ENCODE measurements around the gene PRLR. TPM values are rescaled to one million over a fixed set of nuclear protein-coding genes. Genes with fewer than 3 reads are reported as not detected.

The PRLR gene
- total RNA-seq, 1 donor from 2014 or later = 0.93 TPM

DNA sequence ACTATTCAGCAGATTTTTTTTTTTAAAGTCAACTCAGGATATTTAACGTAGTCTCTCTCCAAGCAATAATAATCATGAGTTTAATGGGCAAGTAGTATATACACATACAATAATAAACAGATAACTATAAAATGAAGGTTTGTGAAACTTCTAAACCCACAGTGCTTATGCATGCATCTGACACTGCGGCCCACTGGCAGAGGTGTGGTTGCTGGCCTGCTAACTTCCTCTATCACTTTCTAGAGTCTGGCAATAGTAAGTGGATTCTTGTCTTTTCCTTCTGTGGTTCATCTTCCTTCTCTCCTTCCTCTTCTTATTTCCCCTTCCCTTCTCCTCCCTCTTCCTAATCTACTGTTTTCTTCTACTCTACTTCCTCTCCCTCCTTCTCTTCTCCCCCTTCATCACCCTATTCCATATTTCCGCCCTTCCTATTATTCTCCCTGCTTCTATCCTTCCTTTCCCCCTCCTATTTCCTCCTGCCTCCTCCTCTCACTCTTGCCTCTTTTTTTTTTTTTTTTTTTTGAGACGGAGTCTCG is 164.0 kb downstream of the PRLR start:
- DNase-seq (ENCODE audit: low read depth) = no peak
- H3K79me2 ChIP-seq (ENCODE audit: insufficient read depth, low read length) = no peaks in the 10 kb centered on the region
- H4K20me1 ChIP-seq (ENCODE audit: insufficient read depth, low read length) = no peaks in the 10 kb centered on the region
- no peaks in the 10 kb centered on the region for H3K36me3 ChIP-seq (ENCODE audit: insufficient read depth, low read length)
- peaks cover 11% of the 10 kb centered on the region for H3K4me1 Mint-ChIP-seq (ENCODE audit: low read depth, unreplicated experiment)
- peaks cover 3% of the 10 kb centered on the region for H3K27me3 Mint-ChIP-seq (ENCODE audit: low read depth, unreplicated experiment)
- H3K9me3 Mint-ChIP-seq (ENCODE audit: unreplicated experiment) = no peaks in the 10 kb centered on the region
- no peak for TF ChIP-seq EZH2 (IDR thresholded peaks at IDR 0.05; ENCODE audit: insufficient read depth, low read length)
- TF ChIP-seq, protein P1, sequence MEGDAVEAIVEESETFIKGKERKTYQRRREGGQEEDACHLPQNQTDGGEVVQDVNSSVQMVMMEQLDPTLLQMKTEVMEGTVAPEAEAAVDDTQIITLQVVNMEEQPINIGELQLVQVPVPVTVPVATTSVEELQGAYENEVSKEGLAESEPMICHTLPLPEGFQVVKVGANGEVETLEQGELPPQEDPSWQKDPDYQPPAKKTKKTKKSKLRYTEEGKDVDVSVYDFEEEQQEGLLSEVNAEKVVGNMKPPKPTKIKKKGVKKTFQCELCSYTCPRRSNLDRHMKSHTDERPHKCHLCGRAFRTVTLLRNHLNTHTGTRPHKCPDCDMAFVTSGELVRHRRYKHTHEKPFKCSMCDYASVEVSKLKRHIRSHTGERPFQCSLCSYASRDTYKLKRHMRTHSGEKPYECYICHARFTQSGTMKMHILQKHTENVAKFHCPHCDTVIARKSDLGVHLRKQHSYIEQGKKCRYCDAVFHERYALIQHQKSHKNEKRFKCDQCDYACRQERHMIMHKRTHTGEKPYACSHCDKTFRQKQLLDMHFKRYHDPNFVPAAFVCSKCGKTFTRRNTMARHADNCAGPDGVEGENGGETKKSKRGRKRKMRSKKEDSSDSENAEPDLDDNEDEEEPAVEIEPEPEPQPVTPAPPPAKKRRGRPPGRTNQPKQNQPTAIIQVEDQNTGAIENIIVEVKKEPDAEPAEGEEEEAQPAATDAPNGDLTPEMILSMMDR (IDR thresholded peaks at IDR 0.05; ENCODE audit: insufficient read depth, low read depth, low read length) = no peak
- no peak overlapping the region for H3K9ac ChIP-seq (ENCODE audit: low read length)
- no peaks in the 10 kb centered on the region for H3K36me3 Mint-ChIP-seq (ENCODE audit: low read depth, unreplicated experiment)
- H3K4me3 ChIP-seq (ENCODE audit: insufficient read depth, low read depth, low read length) = no peak overlapping the region
- H3K4me1 ChIP-seq (ENCODE audit: insufficient read depth, low read length) = no peaks in the 10 kb centered on the region
- H3K27ac Mint-ChIP-seq (ENCODE audit: unreplicated experiment) = no peak overlapping the region
- no peak for FAIRE-seq
- no peak overlapping the region for H3K4me3 Mint-ChIP-seq (ENCODE audit: unreplicated experiment)
- H3K9me3 ChIP-seq (ENCODE audit: insufficient read depth, low read depth, low read length) = no peaks in the 10 kb centered on the region
- H2AFZ ChIP-seq (ENCODE audit: low read depth, low read length) = no peak overlapping the region
- no peak overlapping the region for H3K27ac ChIP-seq (ENCODE audit: low read depth, low read length)
- H3K4me2 ChIP-seq (ENCODE audit: low read length) = no peak overlapping the region
- H3K27me3 ChIP-seq (ENCODE audit: insufficient read depth, low read length) = no peaks in the 10 kb centered on the region

- FAIRE-seq (no peak), DNase-seq (ENCODE audit: low read depth) (no peak)
- Histone ChIP-seq H4K20me1 (ENCODE audit: insufficient read depth, low read length) (no peaks in the 10 kb centered on the region), H3K36me3 (ENCODE audit: insufficient read depth, low read length) (no peaks in the 10 kb centered on the region), H3K4me2 (ENCODE audit: low read length) (no peak overlapping the region), H3K79me2 (ENCODE audit: insufficient read depth, low read length) (no peaks in the 10 kb centered on the region), H3K4me3 (ENCODE audit: insufficient read depth, low read depth, low read length) (no peak overlapping the region), H3K4me1 (ENCODE audit: insufficient read depth, low read length) (no peaks in the 10 kb centered on the region), H3K9ac (ENCODE audit: low read length) (no peak overlapping the region), H3K9me3 (ENCODE audit: insufficient read depth, low read depth, low read length) (no peaks in the 10 kb centered on the region), H3K27me3 (ENCODE audit: insufficient read depth, low read length) (no peaks in the 10 kb centered on the region), H2AFZ (ENCODE audit: low read depth, low read length) (no peak overlapping the region), H3K27ac (ENCODE audit: low read depth, low read length) (no peak overlapping the region)
- peaks cover 14% of the 10 kb centered on the region for H3K4me1 Mint-ChIP-seq (ENCODE audit: low read depth, unreplicated experiment)
- no peak for TF ChIP-seq EZH2 (IDR thresholded peaks at IDR 0.05; ENCODE audit: insufficient read depth, low read length)
- TF ChIP-seq, protein P1 (IDR thresholded peaks at IDR 0.05; ENCODE audit: insufficient read depth, low read depth, low read length) = no peak
- H3K36me3 Mint-ChIP-seq (ENCODE audit: low read depth, unreplicated experiment) = no peaks in the 10 kb centered on the region
- H3K27ac Mint-ChIP-seq (ENCODE audit: unreplicated experiment) = no peak overlapping the region
- no peaks in the 10 kb centered on the region for H3K9me3 Mint-ChIP-seq (ENCODE audit: unreplicated experiment)
- no peak overlapping the region for H3K4me3 Mint-ChIP-seq (ENCODE audit: unreplicated experiment)
- H3K27me3 Mint-ChIP-seq (ENCODE audit: low read depth, unreplicated experiment) = peaks cover 3% of the 10 kb centered on the region
These were observed 166.9 kb downstream of the PRLR start for GRCh38 chr5:35063414-35063813.

GRCh38 chr5:35061211-35061770 is 169.0 kb downstream of the PRLR start:
- H2AFZ ChIP-seq (ENCODE audit: low read depth, low read length) = no peak overlapping the region
- no peak overlapping the region for H3K9ac ChIP-seq (ENCODE audit: low read length)
- Mint-ChIP-seq H3K27ac (ENCODE audit: unreplicated experiment) (no peak overlapping the region), H3K36me3 (ENCODE audit: low read depth, unreplicated experiment) (no peaks in the 10 kb centered on the region), H3K4me3 (ENCODE audit: unreplicated experiment) (no peak overlapping the region), H3K4me1 (ENCODE audit: low read depth, unreplicated experiment) (peaks cover 14% of the 10 kb centered on the region), H3K9me3 (ENCODE audit: unreplicated experiment) (no peaks in the 10 kb centered on the region), H3K27me3 (ENCODE audit: low read depth, unreplicated experiment) (peaks cover 3% of the 10 kb centered on the region)
- TF ChIP-seq EZH2 (IDR thresholded peaks at IDR 0.05; ENCODE audit: insufficient read depth, low read length) = no peak
- TF ChIP-seq, protein P1 (IDR thresholded peaks at IDR 0.05; ENCODE audit: insufficient read depth, low read depth, low read length) = no peak
- no peak overlapping the region for H3K27ac ChIP-seq (ENCODE audit: low read depth, low read length)
- DNase-seq (ENCODE audit: low read depth) (no peak), FAIRE-seq (no peak)
- no peak overlapping the region for H3K4me2 ChIP-seq (ENCODE audit: low read length)
- no peaks in the 10 kb centered on the region for H3K36me3 ChIP-seq (ENCODE audit: insufficient read depth, low read length)
- H3K27me3 ChIP-seq (ENCODE audit: insufficient read depth, low read length) = no peaks in the 10 kb centered on the region
- H3K9me3 ChIP-seq (ENCODE audit: insufficient read depth, low read depth, low read length) = no peaks in the 10 kb centered on the region
- no peaks in the 10 kb centered on the region for H3K79me2 ChIP-seq (ENCODE audit: insufficient read depth, low read length)
- H4K20me1 ChIP-seq (ENCODE audit: insufficient read depth, low read length) = no peaks in the 10 kb centered on the region
- H3K4me3 ChIP-seq (ENCODE audit: insufficient read depth, low read depth, low read length) = no peak overlapping the region
- H3K4me1 ChIP-seq (ENCODE audit: insufficient read depth, low read length) = no peaks in the 10 kb centered on the region

Measured in astrocyte (in vitro differentiated cells and primary cell).